Non-pigmented ciliary epithelial cell (primary cell): Measurements from ENCODE around the gene SLX4IP.

Source experiments
- DNase-seq: peaks from one replicate; pipeline ENCODE4 v3.0.0-alpha.2; 2010; ENCODE audit warnings: low read depth

SLX4IP gene

GRCh38 chr20:10429443-10429981 is 5.6 kb upstream of the SLX4IP start:
- DNase-seq: no peak

- DNase-seq: no peak
Measured at GRCh38 chr20:10430000-10430466, 5.1 kb upstream of the SLX4IP start.

- DNase-seq: no peak
Measured at GRCh38 chr20:10430704-10431103, 4.4 kb upstream of the SLX4IP start.

GRCh38 chr20:10432079-10432478 is 3.0 kb upstream of the SLX4IP start:
- no peak for DNase-seq

- no peak for DNase-seq
Measured at GRCh38 chr20:10433014-10433622, 2.0 kb upstream of the SLX4IP start.

- no peak for DNase-seq
Measured at GRCh38 chr20:10433623-10434466, 1.3 kb upstream of the SLX4IP start, which contains the start of gene MKKS. Gene MKKS, minus strand, starts transcription at chr20:10434222. Its CDS starts 20,708 bp downstream, at chr20:10413514.

GRCh38 chr20:10434467-10434831 is 656 bp upstream of the SLX4IP start:
- peak; percentile 97 for DNase-seq

- DNase-seq: no peak
Measured at GRCh38 chr20:10436053-10436699, 1.1 kb downstream of the SLX4IP start.

- no peak for DNase-seq
Measured at GRCh38 chr20:10438217-10438616, 3.1 kb downstream of the SLX4IP start.

GRCh38 chr20:10443936-10444335 is 8.8 kb downstream of the SLX4IP start:
- DNase-seq: no peak

GRCh38 chr20:10445758-10446157 is 10.7 kb downstream of the SLX4IP start:
- no peak for DNase-seq

GRCh38 chr20:10447028-10447427 is 11.9 kb downstream of the SLX4IP start:
- no peak for DNase-seq

- DNase-seq: no peak
Measured at GRCh38 chr20:10448270-10449156, 13.4 kb downstream of the SLX4IP start.

- DNase-seq: no peak
Measured at GRCh38 chr20:10449270-10449669, 14.2 kb downstream of the SLX4IP start.

- no peak for DNase-seq
Measured at GRCh38 chr20:10453241-10453640, 18.1 kb downstream of the SLX4IP start.

- no peak for DNase-seq
Measured at GRCh38 chr20:10454151-10454750, 19.1 kb downstream of the SLX4IP start.

GRCh38 chr20:10461495-10461894 is 26.4 kb downstream of the SLX4IP start:
- no peak for DNase-seq

- DNase-seq: no peak
Measured at GRCh38 chr20:10462516-10462915, 27.4 kb downstream of the SLX4IP start.

- DNase-seq: no peak
Measured at GRCh38 chr20:10463622-10464021, 28.5 kb downstream of the SLX4IP start.

GRCh38 chr20:10465135-10465534 is 30.0 kb downstream of the SLX4IP start:
- DNase-seq: no peak

- DNase-seq: no peak
Measured at GRCh38 chr20:10466325-10466724, 31.2 kb downstream of the SLX4IP start.
